Measurements from ENCODE around the gene OGFRL1.
"Not testable (repeated sequence)": the region's sequence is repeated elsewhere in the genome, so short reads cannot be mapped to it uniquely, and the experiment has no call there.

Gene OGFRL1

DNA sequence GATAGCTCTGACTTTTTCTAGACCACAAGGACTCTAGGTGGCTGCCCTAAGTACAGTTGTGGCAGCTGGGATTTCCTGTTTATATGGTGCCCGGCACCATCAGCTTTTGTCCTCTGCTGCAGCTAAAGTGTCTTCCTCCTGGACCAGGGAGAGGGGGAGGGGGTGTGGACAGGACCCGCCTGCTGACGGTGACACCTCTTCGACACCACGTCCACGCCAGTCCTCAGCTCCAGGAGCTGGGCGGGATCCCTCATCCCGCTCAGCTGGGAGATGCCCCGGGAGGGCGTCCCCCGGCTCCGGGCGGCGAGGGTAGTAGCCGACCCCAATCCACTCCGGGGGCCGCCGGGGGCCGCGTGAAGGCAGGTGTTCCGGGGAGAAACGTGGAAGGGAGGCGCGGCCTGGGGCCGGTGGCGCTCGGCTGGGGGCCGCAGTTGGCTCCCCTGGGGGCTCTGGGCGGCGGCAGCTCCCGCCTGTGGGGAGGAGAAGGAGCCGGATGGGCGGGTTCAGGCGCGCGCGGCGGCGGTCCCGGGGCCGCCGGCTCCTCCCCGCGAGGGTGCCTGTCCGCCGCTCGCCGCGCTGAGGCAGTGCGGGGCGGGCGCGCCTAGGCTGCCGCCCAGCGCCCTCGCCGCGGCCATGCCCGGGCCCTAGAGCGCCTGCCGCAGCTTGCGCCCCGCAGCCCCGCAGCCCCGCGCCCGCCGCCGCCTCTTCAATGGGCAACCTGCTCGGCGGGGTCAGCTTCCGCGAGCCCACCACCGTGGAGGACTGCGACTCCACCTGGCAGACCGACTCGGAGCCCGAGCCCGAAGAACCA is at the start of gene OGFRL1:
OGFRL1 (plus strand) TSS at position 584 of the 811 bp plus-strand sequence; CDS start at position 710, 126 bp downstream.
- in situ Hi-C loops (cut with MboI; ENCODE audit: low sequenced_read_pairs), result no loop called here

- in situ Hi-C loops (cut with MboI; ENCODE audit: low sequenced_read_pairs), result no loop called here
Measured at GRCh38 chr6:71239694-71240093, 48.9 kb upstream of the OGFRL1 start.

GRCh38 chr6:71245265-71246049 is 43.2 kb upstream of the OGFRL1 start:
- in situ Hi-C loops (cut with MboI; ENCODE audit: low sequenced_read_pairs), result no loop called here

DNA sequence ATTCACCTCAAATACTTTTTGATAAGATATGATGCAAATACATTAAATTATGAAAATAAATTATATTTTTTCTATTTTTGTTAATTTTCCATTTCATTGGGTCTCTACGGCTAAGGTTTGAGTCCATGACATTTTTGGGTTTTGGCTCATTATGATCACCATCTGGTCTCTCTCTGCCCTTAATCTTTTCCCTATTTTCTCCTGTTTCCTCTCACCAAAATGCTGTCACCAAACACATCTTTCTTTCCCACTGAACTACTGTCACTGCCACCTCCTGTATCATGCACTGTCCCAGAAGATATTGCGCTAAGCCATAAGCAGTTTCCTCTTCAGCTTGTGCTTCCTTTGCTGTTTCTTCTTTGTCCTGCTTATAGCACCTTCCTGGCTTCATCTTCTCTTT is 42.0 kb upstream of the OGFRL1 start:
- in situ Hi-C loops (cut with MboI; ENCODE audit: low sequenced_read_pairs), result no loop called here

GRCh38 chr6:71248306-71248765 is 40.3 kb upstream of the OGFRL1 start:
- in situ Hi-C loops (cut with MboI; ENCODE audit: low sequenced_read_pairs), result no loop called here

- in situ Hi-C loops (cut with MboI; ENCODE audit: low sequenced_read_pairs), result no loop called here
Measured at GRCh38 chr6:71248878-71249544, 39.6 kb upstream of the OGFRL1 start.

DNA sequence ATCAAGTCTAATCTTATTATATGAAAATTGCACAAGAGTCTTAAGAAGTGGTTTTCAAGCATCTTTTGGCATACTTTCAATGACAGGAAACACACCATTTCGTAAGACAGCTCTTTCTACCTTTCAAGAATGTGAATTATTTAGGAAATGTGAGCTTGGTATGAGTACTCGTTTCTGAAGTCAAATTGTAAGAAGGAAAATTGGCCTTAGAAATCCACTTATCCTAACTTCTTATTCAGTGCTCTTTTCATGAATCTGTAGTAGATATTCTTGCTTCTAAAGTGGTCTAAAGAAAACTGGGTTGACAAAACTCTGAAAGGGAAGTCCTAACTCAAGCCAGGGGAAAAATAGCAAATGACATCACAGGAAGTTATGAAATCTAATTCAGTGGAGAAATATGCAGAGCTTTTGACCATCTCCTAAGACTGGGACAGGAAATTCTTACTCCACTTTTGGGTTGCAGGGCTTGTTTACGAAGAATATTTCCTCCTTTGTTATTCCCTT is 38.5 kb upstream of the OGFRL1 start:
- in situ Hi-C loops (cut with MboI; ENCODE audit: low sequenced_read_pairs), result no loop called here

GRCh38 chr6:71252410-71252809 is 36.2 kb upstream of the OGFRL1 start:
- in situ Hi-C loops (cut with MboI; ENCODE audit: low sequenced_read_pairs), result no loop called here

DNA sequence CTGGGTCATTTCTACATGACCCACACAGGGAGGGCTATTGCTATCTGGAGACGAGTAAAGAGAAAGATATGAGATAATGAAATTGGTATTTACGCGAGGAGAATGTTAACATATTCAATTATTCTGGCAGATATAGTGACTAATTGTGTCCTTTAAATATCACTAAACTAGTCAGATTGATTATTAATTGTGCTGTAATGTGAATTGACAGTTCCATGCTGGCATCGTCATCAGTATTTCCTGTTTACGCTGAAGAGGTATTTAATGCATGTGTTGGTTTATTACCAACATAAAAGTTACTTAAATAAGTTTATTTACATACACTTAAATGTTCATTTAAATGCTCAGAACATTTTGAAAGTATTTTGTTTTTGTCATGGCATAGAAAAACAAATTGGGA is 35.7 kb upstream of the OGFRL1 start:
- in situ Hi-C loops (cut with MboI; ENCODE audit: low sequenced_read_pairs), result no loop called here

DNA sequence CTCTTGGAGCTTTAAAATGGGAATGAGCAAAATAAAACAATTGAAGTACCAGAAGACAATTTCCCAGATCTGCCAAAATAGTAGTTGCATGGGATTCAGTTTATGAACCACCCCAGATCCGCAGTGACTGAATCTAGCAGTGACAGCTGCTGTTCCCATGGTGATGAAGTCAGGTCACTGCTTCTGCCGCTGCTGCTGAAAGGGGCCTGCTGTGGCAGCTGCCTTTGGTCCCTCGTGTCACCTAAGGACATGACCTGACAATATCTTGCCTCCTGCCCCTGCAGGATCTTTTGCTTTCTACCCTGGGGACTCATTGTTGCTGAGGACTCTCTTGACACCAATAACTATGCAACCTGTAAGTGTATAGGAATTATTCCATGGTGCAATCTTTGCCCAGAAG is 34.3 kb upstream of the OGFRL1 start:
- in situ Hi-C loops (cut with MboI; ENCODE audit: low sequenced_read_pairs), result no loop called here

GRCh38 chr6:71258078-71258866 is 30.3 kb upstream of the OGFRL1 start:
- in situ Hi-C loops (cut with MboI; ENCODE audit: low sequenced_read_pairs), result no loop called here

GRCh38 chr6:71259888-71260604 is 28.6 kb upstream of the OGFRL1 start:
- in situ Hi-C loops (cut with MboI; ENCODE audit: low sequenced_read_pairs), result no loop called here

DNA sequence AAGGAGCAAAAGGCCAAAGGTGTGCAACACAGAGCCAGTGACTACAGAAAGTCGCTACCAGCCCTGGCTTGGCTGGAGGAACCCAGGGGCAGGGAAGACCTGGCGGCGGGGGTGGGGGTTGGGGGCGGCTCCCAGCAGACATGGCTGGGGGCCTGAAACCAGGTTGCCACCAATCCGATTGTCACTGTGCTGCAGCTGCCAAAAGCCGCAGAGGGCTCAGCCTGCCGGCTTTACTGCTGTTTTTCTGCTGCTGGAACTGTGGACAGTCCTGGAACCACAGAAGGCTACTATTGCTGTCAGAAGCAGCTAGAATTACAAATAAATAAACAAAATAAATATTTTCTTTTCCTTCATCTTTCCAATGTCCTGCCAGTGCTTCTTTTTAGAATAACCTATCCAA is 25.7 kb upstream of the OGFRL1 start:
- in situ Hi-C loops (cut with MboI; ENCODE audit: low sequenced_read_pairs), result no loop called here

DNA sequence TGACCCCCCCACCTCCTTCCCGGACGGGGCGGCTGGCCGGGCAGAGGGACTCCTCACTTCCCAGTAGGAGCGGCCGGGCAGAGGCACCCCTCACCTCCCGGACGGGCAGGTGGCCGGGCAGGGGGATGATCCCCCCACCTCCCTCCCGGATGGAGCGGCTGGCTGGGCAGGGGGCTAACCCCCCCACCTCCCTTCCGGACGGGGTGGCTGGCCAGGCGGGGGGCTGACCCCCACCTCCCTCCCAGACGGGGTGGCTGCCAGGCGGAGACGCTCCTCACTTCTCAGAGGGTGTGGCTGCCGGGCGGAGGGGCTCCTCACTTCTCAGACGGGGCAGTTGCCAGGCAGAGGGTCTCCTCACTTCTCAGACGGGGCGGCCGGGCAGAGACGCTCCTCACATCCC is 22.2 kb upstream of the OGFRL1 start:
- in situ Hi-C loops (cut with MboI; ENCODE audit: low sequenced_read_pairs), result not testable (repeated sequence)

DNA sequence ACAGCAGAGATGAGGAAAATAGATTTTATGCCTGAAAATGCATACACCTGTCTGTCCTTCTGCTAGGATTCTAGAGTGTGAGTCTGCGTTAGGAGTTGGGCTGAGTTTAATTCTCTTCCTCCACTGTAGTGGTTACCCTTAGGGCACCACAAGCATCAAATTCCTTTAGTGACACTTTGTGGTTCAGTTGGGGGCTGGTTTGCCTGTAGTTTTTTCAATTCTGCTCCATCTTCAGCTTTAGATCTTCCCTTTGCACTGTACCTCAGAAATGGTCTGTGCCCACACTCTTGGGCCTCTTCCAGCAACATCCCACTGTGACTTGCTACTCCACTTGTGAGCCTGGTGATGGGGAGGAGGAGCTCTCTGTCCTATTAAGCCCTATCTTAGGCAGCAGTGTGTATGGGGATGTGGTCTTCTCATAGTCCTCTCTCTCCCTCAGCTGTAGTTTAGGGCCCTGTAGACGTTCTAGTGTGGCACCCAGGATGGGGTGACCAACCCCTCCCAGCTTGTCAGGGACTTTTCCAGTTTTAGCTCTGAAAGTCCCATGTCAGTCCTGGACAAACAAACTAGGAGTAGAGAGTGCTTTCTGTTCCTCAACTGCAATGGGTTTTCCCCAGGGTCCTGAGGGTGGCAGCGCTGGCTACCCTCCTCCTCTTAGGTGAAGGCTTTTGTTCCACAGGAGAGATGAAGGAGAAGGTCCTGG is 19.7 kb upstream of the OGFRL1 start:
- in situ Hi-C loops (cut with MboI; ENCODE audit: low sequenced_read_pairs), result no loop called here

- in situ Hi-C loops (cut with MboI; ENCODE audit: low sequenced_read_pairs), result no loop called here
Measured at GRCh38 chr6:71277926-71278600, 10.5 kb upstream of the OGFRL1 start.

DNA sequence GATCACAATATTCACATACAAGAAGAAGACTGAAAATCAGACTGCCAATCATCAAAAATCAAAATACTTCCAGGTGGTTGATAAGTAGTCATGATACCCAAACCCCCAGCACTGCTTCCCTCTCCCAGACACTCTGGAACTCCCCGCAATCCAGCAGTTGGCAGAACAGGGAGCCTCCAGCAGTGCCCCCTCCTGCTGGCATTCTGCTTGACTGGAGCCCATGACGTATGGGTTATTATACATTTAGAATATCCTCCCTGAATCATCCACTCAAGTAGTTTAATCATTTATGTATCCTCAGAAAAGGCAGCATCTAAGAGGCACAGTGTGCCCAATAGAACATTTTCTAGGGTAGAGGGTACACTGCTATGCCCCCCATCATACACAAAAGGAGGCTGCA is 9.3 kb upstream of the OGFRL1 start:
- in situ Hi-C loops (cut with MboI; ENCODE audit: low sequenced_read_pairs), result no loop called here

DNA sequence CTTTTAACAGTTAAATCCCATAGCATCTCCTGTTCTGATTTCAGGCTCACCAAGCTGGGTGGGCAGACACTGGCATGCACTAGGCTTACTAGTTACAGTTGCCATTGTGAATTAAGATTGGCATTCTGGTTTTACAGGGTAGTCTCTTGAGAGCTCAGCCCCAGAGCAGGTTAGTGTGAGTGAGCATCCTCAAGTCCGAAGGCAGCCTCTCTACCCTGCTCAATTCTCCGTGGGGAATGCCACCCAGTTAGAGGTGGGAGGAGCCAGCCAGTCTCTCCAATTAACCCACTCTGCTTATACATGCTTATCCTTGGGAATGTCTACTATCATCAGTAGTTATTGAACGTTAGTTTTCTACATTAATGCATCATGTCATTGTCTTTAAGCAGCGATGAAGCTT is 8.9 kb upstream of the OGFRL1 start:
- in situ Hi-C loops (cut with MboI; ENCODE audit: low sequenced_read_pairs), result no loop called here

DNA sequence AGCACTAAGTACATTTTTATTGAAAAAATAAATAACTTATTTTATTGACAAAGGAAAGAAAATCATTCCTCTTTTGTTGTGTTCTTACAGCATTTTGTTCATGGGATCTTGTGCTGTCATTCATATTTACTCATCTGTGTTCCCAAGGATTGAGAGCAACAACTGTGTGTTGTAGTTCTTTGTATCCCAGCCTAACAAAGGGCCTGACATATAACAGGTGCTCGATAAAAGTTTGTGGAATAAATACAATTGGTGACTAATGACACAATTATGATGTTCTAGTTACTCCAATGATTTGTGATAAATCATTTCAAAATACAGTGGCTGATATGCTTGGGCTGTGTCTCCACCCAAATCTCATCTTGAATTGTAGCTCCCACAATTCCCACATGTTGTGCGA is 7.9 kb upstream of the OGFRL1 start:
- in situ Hi-C loops (cut with MboI; ENCODE audit: low sequenced_read_pairs), result no loop called here
